ENCODE results near the gene GALNTL6. TPM values are rescaled to one million over a fixed set of nuclear protein-coding genes. Genes with fewer than 3 reads are reported as not detected.

GALNTL6 gene
- total and polyA plus RNA-seq, 2 experiments from 2014 or later, result 0.38 to 0.40 TPM

DNA sequence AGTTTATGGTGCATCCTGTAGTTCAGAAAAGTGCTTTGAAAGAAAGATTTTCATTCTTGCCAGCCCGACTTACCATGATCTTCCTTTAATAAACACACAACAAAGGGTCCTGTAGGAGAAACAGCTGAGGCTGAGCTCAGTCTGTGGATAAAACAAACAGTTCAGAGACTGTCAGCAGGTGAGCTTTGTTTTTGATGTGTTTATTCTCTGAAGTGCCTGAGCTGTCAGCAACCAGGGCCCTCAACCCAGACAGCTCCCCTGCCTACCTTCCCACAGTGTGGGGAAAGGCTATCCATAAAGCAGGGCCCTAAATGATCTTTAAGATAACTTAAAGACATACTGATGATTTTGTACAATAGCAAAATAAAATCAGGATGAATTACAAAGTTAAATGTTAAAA is 896.2 kb downstream of the GALNTL6 start:
- TF ChIP-seq JUNB (IDR thresholded peaks at IDR 0.05; ENCODE audit: unreplicated experiment) (no peak), POLR2AphosphoS5 (IDR thresholded peaks at IDR 0.05; ENCODE audit: low read depth) (no peak), ZNF114 (CRISPR knock-in tag; IDR thresholded peaks at IDR 0.05) (no peak)

DNA sequence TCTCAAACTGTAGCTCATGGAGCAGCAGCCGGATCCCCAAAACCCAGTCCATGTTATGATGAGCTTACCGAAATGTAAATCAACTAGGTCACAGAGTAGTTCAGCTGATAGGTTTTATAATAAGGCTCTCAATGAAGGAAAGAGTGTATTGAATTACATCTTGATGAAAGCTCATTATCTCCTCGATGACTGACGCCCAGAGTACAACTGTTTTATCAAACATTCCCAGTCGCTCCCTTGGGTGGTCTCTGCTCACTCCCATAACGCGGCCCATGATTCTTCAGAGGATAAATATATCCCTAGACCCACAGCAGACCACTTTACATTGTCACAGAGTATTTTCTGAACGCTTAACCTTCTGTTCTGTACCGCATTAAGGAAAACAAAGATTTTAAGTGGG is 903.1 kb downstream of the GALNTL6 start:
- no peak for TF ChIP-seq ZNF114 (CRISPR knock-in tag; IDR thresholded peaks at IDR 0.05)
- no peak for TF ChIP-seq CREB1 (CRISPR knock-in tag; IDR thresholded peaks at IDR 0.05; ENCODE audit: low read depth)
- TF ChIP-seq STAT1 (IDR thresholded peaks at IDR 0.05; ENCODE audit: unreplicated experiment), result no peak
- no peak for TF ChIP-seq EZH2 (IDR thresholded peaks at IDR 0.05; ENCODE audit: low read depth, unreplicated experiment)
- TF ChIP-seq REST (IDR thresholded peaks at IDR 0.05; ENCODE audit: unreplicated experiment), result no peak
- no peak for TF ChIP-seq POLR2AphosphoS5 (IDR thresholded peaks at IDR 0.05; ENCODE audit: low read depth)
- H3K4me3 Mint-ChIP-seq, result no peak overlapping the region

More for the DNA sequence above, 896.2 kb downstream of the GALNTL6 start:
- H3K36me3 Mint-ChIP-seq (ENCODE audit: low read depth), result peaks cover 19% of the 10 kb centered on the region; the same call in 2 of the 3 replicates
- no peak overlapping the region for H3K4me3 ChIP-seq
- H3K4me1 ChIP-seq (ENCODE audit: insufficient read depth), result peaks cover 20% of the 10 kb centered on the region
- H3F3A ChIP-seq (replicated peaks; ENCODE audit: low read depth), result no peaks in the 10 kb centered on the region
- H3K27ac ChIP-seq (ENCODE audit: low read depth), result no peak overlapping the region
- no peaks in the 10 kb centered on the region for H3K27me3 ChIP-seq (ENCODE audit: insufficient read depth)
- DNase-seq (ENCODE audit: low spot score) (peak; percentile 33), ATAC-seq (peak; percentile 95)
- peaks cover 21% of the 10 kb centered on the region for H3K9me3 Mint-ChIP-seq
- H3K27ac Mint-ChIP-seq, result no peak overlapping the region
- no peak overlapping the region for H3K4me2 ChIP-seq
- H3K79me2 ChIP-seq (replicated peaks; ENCODE audit: insufficient read depth), result no peaks in the 10 kb centered on the region
- peaks cover 25% of the 10 kb centered on the region for H3K4me1 Mint-ChIP-seq
- 0 out of 2 replicates have a peak, but pooled peaks cover 4% of the 10 kb centered on the region for H3K36me3 ChIP-seq (ENCODE audit: insufficient read depth)
- no peaks in the 10 kb centered on the region for H4K20me1 ChIP-seq (replicated peaks; ENCODE audit: insufficient read depth)
- no peak overlapping the region for H2AFZ ChIP-seq
- H3K9me2 ChIP-seq (ENCODE audit: insufficient read depth), result no peaks in the 10 kb centered on the region
- H3K4me3 Mint-ChIP-seq, result no peak overlapping the region
- H3K27me3 Mint-ChIP-seq (ENCODE audit: insufficient read depth, low read depth, poor library complexity), result no peaks in the 10 kb centered on the region

GRCh38 chr4:172721659-172722058 is 908.5 kb downstream of the GALNTL6 start:
- H4K20me1 ChIP-seq (replicated peaks; ENCODE audit: insufficient read depth), result no peaks in the 10 kb centered on the region
- H3K4me3 ChIP-seq, result no peak overlapping the region
- no peaks in the 10 kb centered on the region for H3K36me3 ChIP-seq (ENCODE audit: insufficient read depth)
- no peak overlapping the region for H3K27ac ChIP-seq (ENCODE audit: low read depth)
- no peaks in the 10 kb centered on the region for H3F3A ChIP-seq (replicated peaks; ENCODE audit: low read depth)
- Mint-ChIP-seq H3K27ac (no peak overlapping the region), H3K9me3 (no peaks in the 10 kb centered on the region), H3K27me3 (ENCODE audit: insufficient read depth, low read depth, poor library complexity) (no peaks in the 10 kb centered on the region), H3K4me3 (no peak overlapping the region), H3K4me1 (no peaks in the 10 kb centered on the region; the same call in 2 of the 3 replicates), H3K36me3 (ENCODE audit: low read depth) (no peaks in the 10 kb centered on the region)
- H3K4me2 ChIP-seq, result no peak overlapping the region
- no peaks in the 10 kb centered on the region for H3K79me2 ChIP-seq (replicated peaks; ENCODE audit: insufficient read depth)
- no peaks in the 10 kb centered on the region; the same call in 1 of the 2 replicates for H3K4me1 ChIP-seq (ENCODE audit: insufficient read depth)
- no peaks in the 10 kb centered on the region for H3K27me3 ChIP-seq (ENCODE audit: insufficient read depth)
- DNase-seq (ENCODE audit: low spot score) (no peak), ATAC-seq (no peak)
- no peak overlapping the region for H2AFZ ChIP-seq
- no peak for TF ChIP-seq CTCF (conservative IDR thresholded peaks at IDR 0.05; ENCODE audit: low read depth in 2 of 2)
- H3K9me2 ChIP-seq (ENCODE audit: insufficient read depth), result no peaks in the 10 kb centered on the region

More for the DNA sequence above, 903.1 kb downstream of the GALNTL6 start:
- no peaks in the 10 kb centered on the region for H3K4me1 Mint-ChIP-seq
- no peaks in the 10 kb centered on the region for H3K27me3 Mint-ChIP-seq (ENCODE audit: insufficient read depth, low read depth, poor library complexity)
- no peaks in the 10 kb centered on the region for H3K36me3 Mint-ChIP-seq (ENCODE audit: low read depth)
- no peak overlapping the region for H3K4me3 ChIP-seq
- no peak for DNase-seq (ENCODE audit: low spot score)
- H3F3A ChIP-seq (replicated peaks; ENCODE audit: low read depth), result no peaks in the 10 kb centered on the region
- no peaks in the 10 kb centered on the region for H3K27me3 ChIP-seq (ENCODE audit: insufficient read depth)
- no peaks in the 10 kb centered on the region for H4K20me1 ChIP-seq (replicated peaks; ENCODE audit: insufficient read depth)
- H3K4me1 ChIP-seq (ENCODE audit: insufficient read depth), result no peaks in the 10 kb centered on the region
- ATAC-seq, result no peak
- no peak overlapping the region for H2AFZ ChIP-seq
- no peaks in the 10 kb centered on the region for H3K79me2 ChIP-seq (replicated peaks; ENCODE audit: insufficient read depth)
- H3K27ac ChIP-seq (ENCODE audit: low read depth), result no peak overlapping the region
- H3K9me3 Mint-ChIP-seq, result no peaks in the 10 kb centered on the region
- no peaks in the 10 kb centered on the region for H3K9me2 ChIP-seq (ENCODE audit: insufficient read depth)
- H3K36me3 ChIP-seq (ENCODE audit: insufficient read depth), result no peaks in the 10 kb centered on the region
- H3K27ac Mint-ChIP-seq, result no peak overlapping the region
- no peak overlapping the region for H3K4me2 ChIP-seq
